ENCODE data around the gene USP2. TPM values are rescaled to one million over a fixed set of nuclear protein-coding genes. Genes with fewer than 3 reads are reported as not detected.

USP2 gene
- total RNA-seq, 1 experiment from 2014 or later, result 0.14 TPM

- POLR2A ChIA-PET, result interaction anchor here (0.7 kb wide), 1 partner anchor 797 kb away, joined by 3 read pairs; no protein-coding TSS in a partner anchor
- Mint-ChIP-seq H3K9me3 (ENCODE audit: unreplicated experiment) (no peaks in the 10 kb centered on the region), H3K27me3 (ENCODE audit: insufficient read depth, unreplicated experiment) (peaks cover 18% of the 10 kb centered on the region), H3K27ac (ENCODE audit: low read depth, unreplicated experiment) (no peak overlapping the region), H3K4me1 (ENCODE audit: insufficient read depth, unreplicated experiment) (peaks cover 15% of the 10 kb centered on the region), H3K4me3 (ENCODE audit: unreplicated experiment) (no peak overlapping the region), H3K36me3 (ENCODE audit: insufficient read depth, unreplicated experiment) (peaks cover 8% of the 10 kb centered on the region)
- BruUV-seq (replicated peaks), result no TSS peak
- intact Hi-C loops (cut with micrococcal nuclease), result no loop called here
- CTCF ChIA-PET, result interaction anchor here (0.6 to 2.3 kb wide), 3 partner anchors 9 to 28 kb away, joined by 3 to 12 read pairs (median 5); no protein-coding TSS in a partner anchor
- TF ChIP-seq, protein P1, sequence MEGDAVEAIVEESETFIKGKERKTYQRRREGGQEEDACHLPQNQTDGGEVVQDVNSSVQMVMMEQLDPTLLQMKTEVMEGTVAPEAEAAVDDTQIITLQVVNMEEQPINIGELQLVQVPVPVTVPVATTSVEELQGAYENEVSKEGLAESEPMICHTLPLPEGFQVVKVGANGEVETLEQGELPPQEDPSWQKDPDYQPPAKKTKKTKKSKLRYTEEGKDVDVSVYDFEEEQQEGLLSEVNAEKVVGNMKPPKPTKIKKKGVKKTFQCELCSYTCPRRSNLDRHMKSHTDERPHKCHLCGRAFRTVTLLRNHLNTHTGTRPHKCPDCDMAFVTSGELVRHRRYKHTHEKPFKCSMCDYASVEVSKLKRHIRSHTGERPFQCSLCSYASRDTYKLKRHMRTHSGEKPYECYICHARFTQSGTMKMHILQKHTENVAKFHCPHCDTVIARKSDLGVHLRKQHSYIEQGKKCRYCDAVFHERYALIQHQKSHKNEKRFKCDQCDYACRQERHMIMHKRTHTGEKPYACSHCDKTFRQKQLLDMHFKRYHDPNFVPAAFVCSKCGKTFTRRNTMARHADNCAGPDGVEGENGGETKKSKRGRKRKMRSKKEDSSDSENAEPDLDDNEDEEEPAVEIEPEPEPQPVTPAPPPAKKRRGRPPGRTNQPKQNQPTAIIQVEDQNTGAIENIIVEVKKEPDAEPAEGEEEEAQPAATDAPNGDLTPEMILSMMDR (IDR thresholded peaks at IDR 0.05; ENCODE audit: unreplicated experiment), result no peak
- no peak for DNase-seq (ENCODE audit: unreplicated experiment)
Observed at GRCh38 chr11:119332111-119332765, 49.3 kb downstream of the USP2 start.

DNA sequence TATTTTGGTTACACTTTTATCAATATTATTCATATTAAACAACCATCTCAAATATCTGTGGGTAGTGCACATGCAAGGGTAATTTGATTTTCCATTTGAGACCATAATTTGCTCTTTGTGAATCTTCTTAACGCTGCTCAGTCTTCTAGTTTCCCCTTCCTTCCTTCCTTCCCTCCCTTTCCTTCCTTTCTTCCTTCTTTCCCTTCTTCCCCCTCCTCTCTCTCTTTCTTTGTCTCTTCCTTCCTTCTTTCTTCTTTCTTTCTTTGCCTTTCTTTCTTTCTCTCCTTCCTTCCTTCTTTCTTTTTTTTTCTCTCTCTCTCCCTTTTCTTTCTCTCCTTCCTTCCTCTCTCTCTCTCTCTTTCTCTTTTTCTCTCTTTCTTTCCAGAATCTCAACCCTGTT is 51.3 kb downstream of the USP2 start:
- Mint-ChIP-seq H3K27me3 (ENCODE audit: insufficient read depth, unreplicated experiment) (peaks cover 18% of the 10 kb centered on the region), H3K27ac (ENCODE audit: low read depth, unreplicated experiment) (no peak overlapping the region), H3K9me3 (ENCODE audit: unreplicated experiment) (no peaks in the 10 kb centered on the region), H3K4me1 (ENCODE audit: insufficient read depth, unreplicated experiment) (no peaks in the 10 kb centered on the region), H3K36me3 (ENCODE audit: insufficient read depth, unreplicated experiment) (peaks cover 8% of the 10 kb centered on the region), H3K4me3 (ENCODE audit: unreplicated experiment) (no peak overlapping the region)
- ChIA-PET POLR2A (no interaction called here), CTCF (interaction anchor here (1.5 to 1.6 kb wide), 2 partner anchors 46 kb away, joined by 3 to 4 read pairs; no protein-coding TSS in a partner anchor)
- intact Hi-C loops (cut with micrococcal nuclease), result no loop called here
- TF ChIP-seq, protein P1 (IDR thresholded peaks at IDR 0.05; ENCODE audit: unreplicated experiment), result no peak
- BruUV-seq (replicated peaks), result no TSS peak
- no peak for DNase-seq (ENCODE audit: unreplicated experiment)

DNA sequence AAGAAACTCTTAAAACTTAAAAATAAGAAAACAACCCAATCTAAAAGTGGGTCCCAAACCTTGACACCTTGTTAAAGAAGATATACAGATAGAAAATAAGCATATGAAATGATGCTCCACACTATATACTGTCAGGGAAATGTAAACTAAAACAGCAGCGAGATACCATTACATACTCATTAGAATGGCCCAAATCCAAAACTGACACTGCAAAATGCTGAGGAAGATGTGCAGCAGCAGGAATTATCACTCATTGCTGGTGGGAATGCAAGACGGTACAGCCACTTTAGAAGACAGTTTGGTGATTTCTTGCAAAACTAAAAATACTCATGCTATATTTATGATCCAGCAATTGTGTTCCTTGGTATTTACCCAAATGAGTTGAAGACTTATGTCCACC is 52.2 kb downstream of the USP2 start:
- H3K27me3 Mint-ChIP-seq (ENCODE audit: insufficient read depth, unreplicated experiment), result peaks cover 18% of the 10 kb centered on the region
- POLR2A ChIA-PET, result interaction anchor here (0.6 kb wide), 1 partner anchor 1181 kb away, joined by 3 read pairs; no protein-coding TSS in a partner anchor
- no peaks in the 10 kb centered on the region for H3K4me1 Mint-ChIP-seq (ENCODE audit: insufficient read depth, unreplicated experiment)
- peaks cover 1% of the 10 kb centered on the region for H3K36me3 Mint-ChIP-seq (ENCODE audit: insufficient read depth, unreplicated experiment)
- H3K9me3 Mint-ChIP-seq (ENCODE audit: unreplicated experiment), result no peaks in the 10 kb centered on the region
- DNase-seq (ENCODE audit: unreplicated experiment), result no peak
- intact Hi-C loops (cut with micrococcal nuclease), result no loop called here
- no TSS peak for BruUV-seq (replicated peaks)
- no peak overlapping the region for H3K4me3 Mint-ChIP-seq (ENCODE audit: unreplicated experiment)
- CTCF ChIA-PET, result interaction anchor here (1.5 to 4.6 kb wide), 3 partner anchors 9 to 47 kb away, joined by 3 to 21 read pairs (median 4); no protein-coding TSS in a partner anchor
- TF ChIP-seq, protein P1 (IDR thresholded peaks at IDR 0.05; ENCODE audit: unreplicated experiment), result no peak
- no peak overlapping the region for H3K27ac Mint-ChIP-seq (ENCODE audit: low read depth, unreplicated experiment)

- Mint-ChIP-seq H3K4me1 (ENCODE audit: insufficient read depth, unreplicated experiment) (peaks cover 7% of the 10 kb centered on the region), H3K9me3 (ENCODE audit: unreplicated experiment) (no peaks in the 10 kb centered on the region), H3K27me3 (ENCODE audit: insufficient read depth, unreplicated experiment) (peaks cover under 1% of the 10 kb centered on the region), H3K27ac (ENCODE audit: low read depth, unreplicated experiment) (no peak overlapping the region), H3K4me3 (ENCODE audit: unreplicated experiment) (no peak overlapping the region), H3K36me3 (ENCODE audit: insufficient read depth, unreplicated experiment) (no peaks in the 10 kb centered on the region)
- CTCF ChIA-PET, result interaction anchor here (0.5 to 6.8 kb wide), 33 partner anchors 8 to 1981 kb away, joined by 3 to 97 read pairs (median 4); partner anchors contain the start of genes C1QTNF5, CBL, HINFP and NLRX1
- POLR2A ChIA-PET, result interaction anchor here (0.5 to 1.5 kb wide), 4 partner anchors 37 to 222 kb away, joined by 3 to 6 read pairs (median 4); partner anchors contain the start of gene CBL
- BruUV-seq (replicated peaks), result no TSS peak
- TF ChIP-seq, protein P1 (IDR thresholded peaks at IDR 0.05; ENCODE audit: unreplicated experiment), result no peak
- no peak for DNase-seq (ENCODE audit: unreplicated experiment)
- intact Hi-C loops (cut with micrococcal nuclease), result no loop called here
Observed at GRCh38 chr11:119324189-119324588, 57.3 kb downstream of the USP2 start.
